Measurements from ENCODE around the gene ECT2L.

The ECT2L gene

DNA sequence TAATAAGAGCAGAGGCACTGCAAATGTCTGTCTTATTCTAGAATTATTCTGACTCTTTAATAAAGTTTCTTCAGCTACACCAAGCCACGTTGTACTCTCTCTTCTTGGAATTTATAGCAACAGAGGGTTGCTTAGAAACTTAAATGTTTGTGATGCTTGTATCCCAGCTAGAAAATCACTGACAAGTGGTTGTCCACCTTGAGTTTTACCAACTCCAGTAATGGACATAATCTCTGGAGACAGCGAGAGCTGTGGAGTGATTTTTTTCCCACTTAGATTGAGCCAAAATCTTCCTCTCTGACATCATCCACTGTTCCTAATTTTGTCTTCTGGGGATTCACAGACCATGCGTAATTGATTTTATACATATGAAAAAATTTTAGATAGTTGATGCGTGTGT, 8.0 kb downstream of the ECT2L start:
- DNase-seq (ENCODE audit: low read depth in 2 of 2, low spot score in 1 of 2) = no peak

DNA sequence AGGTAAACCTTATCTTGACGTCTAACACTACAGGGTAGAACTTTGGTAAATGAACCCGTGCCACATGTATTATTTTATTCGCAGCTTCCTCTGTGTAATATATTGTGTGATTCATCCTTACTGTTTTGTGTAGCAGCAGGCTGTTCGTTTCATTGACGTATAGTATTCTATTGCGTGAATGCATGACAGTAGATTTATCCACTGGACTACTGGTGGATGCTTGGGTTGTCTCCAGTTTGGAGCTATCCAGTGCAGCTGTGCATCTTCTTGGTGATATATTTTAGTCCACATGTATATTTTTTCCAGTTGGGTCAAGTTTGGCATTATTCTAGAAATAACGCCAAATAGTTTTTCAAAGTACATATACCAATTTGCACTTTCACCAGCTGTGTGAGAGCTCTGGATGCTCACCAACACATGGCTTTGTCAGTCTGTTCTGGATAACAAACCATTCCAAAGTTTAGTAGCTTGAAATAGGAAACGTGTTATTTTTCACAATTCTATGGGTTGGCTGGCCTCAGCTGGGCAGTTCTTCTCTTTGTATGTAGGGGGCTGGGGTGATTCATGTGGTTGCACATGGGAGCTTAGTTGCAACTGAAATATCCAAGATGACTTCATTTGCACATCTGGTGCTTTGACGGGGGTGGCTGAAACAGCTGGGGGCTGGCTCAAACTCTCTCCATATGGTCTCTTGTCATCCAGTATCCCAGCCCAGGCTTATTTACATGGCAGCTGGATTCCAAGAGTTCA, 9.3 kb downstream of the ECT2L start:
- no peak for DNase-seq (ENCODE audit: low read depth in 2 of 2, low spot score in 1 of 2)

DNA sequence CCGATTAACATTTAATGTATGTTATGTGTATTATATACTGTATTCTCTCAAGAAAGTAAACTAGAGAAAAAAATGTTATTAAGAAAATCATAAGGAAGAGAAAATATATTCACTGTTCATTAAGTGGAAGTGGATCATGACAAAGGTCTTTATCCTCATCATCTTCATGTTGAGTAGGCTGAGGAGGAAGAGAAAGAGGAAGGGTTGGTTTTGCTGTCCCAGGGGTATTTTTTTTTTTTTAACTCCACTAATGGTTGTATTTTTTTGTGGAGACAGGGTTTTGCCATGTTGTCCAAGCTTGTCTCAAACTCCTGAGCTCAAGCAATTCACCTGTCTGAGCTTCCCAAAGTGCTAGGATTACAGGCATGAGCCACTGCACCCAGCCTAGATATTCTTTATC, 11.0 kb downstream of the ECT2L start:
- DNase-seq (ENCODE audit: low read depth in 2 of 2, low spot score in 1 of 2) = no peak

DNA sequence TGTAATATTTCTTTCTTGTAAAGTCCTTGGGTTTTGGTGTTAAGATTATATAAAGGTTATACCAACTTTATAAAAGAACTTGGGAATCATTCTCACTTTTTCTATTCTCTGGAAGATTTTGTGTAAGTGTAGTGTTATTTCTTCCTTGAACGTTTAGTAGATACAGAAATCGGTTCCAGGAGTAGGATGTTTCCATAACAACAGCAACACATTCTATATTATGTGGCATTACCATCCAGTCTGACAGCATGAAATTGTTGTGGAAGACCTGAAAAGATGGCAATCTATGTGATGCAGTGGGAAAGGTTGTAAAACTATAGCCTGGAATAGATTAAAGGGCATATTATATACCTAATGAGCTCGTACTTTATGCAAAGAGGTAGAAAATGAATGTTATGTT, 13.8 kb downstream of the ECT2L start:
- DNase-seq (ENCODE audit: low read depth in 2 of 2, low spot score in 1 of 2) = no peak

DNA sequence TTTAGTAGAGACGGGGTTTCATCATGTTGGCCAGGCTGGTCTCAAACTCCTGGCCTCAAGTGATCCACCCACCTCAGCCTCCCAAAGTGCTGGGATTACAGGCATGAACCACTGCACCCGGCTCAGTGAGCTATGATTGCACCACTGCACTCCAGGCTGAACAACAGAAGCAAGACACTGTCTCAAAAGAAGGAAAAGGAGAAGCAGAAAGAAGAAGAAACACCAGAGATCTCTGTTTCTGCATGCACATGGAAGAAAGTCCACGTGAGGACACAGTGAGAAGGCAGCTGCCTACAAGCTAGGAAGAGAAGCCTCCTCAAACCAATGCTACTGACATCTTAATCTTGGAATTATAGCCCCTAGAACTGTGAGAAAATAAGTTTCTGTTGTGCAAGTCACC, 16.0 kb downstream of the ECT2L start:
- no peak for DNase-seq (ENCODE audit: low read depth in 2 of 2, low spot score in 1 of 2)

DNA sequence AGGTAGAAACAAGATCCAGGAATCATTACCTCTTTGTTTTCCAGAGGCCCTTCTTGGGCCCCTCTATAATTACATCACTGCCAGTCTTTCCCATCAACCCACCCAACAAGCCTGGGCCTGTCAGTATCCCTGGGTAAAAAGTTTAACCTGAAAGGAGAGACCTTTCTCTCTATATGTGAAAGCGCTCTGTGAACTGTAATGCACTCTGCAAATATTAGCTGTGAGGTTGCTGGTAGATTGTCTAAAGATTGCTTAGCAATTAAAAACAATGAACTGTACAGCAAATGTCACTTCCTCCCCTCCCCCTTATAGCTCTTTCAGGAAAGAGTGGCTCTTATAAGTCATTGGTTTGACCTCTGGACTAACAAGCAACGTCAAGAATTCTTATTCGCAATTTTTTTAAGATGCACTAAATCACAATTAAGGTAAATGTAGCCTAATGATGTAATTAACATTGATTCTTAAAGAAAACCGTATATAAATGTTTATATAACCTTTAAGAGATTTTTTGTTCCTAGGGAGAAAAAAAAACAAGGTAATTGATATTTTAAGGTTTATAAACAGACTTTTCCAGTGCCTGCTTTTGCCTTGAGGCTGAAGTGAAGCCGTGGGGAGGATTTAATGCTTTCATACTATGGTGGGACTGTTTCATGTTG, 18.4 kb downstream of the ECT2L start:
- no peak for DNase-seq (ENCODE audit: low read depth in 2 of 2, low spot score in 1 of 2)

DNA sequence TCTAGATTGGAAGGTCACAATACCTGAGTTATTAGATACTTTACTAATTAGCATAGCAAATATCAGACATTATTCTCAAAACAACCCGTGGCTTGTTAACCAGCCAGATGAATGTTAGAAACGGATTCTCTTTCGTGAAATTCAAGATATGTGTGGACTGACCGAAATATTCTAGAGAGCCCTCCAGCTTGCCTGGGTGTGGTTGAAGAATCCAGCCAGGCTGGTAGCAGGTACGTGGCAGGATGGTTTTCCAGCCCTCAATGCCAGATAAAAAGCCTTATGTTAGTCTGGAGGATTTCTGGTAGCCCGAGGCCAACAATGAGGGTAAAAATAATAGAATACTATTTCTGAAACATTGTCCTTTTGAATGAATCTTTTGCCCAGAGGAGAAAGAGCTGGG, 19.3 kb downstream of the ECT2L start:
- DNase-seq (ENCODE audit: low read depth in 2 of 2, low spot score in 1 of 2) = no peak

DNA sequence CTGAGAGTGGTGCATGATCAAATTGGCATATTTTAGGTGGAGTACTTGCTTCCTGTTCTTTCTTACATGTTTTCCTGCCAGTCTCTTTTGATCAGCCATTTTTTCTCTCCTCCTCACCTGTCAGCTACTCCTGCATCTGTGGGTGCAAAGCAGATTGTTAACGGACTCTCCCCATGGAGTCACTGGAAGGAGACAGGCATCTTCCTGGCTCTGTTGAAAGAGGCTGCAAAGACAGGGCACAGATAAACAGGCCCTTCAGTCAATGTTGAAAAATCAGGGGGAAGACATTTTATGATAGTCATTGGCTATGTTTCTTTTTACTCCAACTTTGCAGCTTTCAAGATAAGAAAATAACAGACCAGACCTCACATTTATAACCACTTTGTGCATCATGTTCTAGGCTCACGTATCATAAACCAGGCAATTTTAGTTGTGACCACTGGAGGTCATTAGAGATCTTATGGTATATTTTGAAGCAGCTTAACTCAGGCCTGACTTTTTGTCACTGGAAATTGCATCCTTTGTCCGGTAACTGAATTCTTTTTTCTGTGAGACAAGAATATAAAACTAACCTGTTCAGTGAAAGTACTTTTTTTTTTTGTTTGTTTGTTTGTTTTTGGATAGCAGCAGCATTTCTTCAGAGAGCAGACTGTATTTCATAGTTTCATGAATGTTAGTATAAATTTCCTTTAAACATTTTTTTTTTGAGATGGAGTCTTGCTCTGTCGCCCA, 20.1 kb downstream of the ECT2L start:
- DNase-seq (ENCODE audit: low read depth in 2 of 2, low spot score in 1 of 2) = no peak

DNA sequence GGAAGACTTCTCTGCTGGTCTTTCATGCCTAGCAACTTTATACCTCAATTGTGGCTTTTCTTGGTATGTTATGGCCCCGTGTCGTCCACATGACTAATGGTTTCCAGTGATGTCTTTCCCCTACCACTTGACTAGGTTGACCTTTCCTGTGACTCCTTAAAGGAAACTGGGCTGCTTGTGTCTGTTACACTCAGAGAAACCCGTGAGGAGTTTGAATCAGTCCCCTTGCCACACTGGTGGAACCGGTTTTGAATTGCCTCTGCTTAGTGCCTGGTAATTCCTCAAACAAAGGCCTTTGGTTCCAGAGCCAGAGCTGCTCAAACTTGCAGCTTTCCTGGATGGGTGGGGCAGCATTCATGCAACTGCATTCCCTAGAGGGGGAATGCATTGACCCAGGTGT, 21.9 kb downstream of the ECT2L start:
- DNase-seq (ENCODE audit: low read depth in 2 of 2, low spot score in 1 of 2) = no peak

DNA sequence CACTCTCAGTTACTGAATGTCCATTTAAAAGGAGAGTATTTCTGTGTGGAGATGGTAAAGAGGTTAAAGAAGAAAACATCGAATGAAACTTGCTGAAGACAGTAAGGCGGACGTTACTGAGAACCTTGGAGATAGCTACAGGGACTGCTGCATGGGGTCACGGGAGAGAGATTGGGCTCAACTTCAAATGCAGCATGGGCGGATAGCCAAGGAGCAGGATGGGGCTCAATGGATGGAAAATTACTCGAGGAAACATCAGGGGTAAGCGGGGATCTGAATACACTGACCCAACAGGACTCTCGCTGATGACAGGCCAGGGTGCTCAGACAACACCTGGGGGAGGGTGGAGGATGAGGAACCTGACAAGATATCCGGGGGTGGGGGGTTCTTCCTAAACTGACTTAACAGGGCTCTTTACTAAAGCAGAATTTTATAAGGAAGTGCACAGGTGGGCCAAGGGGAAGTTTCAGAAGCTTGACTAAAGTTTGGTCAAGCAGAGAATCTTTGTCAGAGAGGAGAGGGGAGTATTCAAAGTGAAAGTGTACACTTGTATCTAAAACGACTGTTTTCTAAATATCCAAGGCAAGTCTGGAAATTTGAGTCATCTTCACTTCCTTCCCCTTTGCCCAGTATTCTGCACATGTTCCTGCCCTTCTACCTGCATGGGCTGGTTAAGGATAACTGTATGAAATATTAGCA, 22.8 kb downstream of the ECT2L start:
- no peak for DNase-seq (ENCODE audit: low read depth in 2 of 2, low spot score in 1 of 2)

DNA sequence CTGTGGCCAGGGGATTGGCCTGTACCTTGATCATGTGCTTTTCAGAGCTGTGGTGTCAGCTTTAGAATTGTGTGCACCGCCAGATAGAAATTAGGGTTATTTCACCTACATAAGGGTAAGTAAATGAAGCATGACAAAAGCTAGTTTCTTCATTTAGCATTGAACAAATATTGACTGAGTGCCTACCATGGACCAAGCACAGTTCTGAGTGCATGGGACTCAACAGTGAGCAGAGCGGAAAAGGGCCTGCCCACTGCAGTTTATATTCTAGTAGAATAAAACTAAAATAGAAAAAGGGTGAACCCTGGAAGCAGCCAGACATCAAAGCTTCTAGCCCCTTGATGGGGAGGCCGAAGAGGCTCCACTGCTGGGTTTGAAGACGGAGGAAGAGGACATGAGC, 25.6 kb downstream of the ECT2L start:
- DNase-seq (ENCODE audit: low read depth in 2 of 2, low spot score in 1 of 2) = no peak

DNA sequence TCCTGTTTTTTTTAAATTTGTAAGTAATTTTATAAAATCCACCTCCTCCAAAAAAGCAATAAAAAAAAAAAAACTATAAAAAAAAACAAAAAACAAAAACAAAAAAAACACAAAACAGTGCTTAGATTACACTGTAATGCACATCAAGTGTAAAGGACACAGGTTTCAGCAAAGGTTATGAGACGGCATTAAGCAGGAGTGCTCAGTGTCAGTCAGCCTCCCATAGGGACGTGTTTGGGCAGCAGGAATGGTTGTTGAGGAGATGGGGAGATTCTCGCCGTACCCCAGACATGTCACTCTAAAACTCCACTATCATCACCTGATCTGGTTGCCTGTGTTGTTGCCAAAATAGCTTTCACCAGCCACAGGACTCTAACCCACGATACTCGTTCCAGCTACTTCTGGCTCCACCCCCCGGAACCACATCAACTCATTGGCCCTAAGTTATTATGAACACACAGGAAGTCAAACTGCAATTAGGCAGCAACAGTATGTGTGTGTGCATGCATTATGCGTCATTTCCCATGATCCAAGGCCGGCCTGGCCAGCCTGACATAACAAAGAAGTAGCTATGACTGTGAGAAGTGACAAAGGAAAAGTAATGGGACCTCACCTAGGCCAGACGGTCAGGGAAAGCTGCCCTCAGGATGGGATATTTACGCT, 28.7 kb downstream of the ECT2L start:
- no peak for DNase-seq (ENCODE audit: low read depth in 2 of 2, low spot score in 1 of 2)

DNA sequence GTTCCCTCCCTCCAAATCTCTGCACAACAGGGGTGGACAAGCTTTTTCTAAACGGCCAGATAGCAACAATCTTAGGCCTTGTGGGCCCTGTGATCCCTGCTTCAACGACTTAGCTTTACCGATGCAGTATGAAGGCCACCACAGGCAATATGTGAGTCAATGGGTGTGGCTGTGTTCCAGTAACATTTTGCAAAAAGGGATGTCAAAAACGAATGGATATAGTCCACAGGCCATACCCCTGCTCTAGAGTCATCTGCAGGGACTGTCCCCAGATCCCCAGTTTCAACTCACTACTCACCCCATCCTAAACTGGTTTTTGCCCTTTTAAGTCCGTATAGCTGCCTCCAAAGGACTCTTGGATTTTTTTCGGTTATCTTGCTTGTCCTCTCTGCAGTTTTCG, 34.4 kb downstream of the ECT2L start:
- DNase-seq (ENCODE audit: low read depth in 2 of 2, low spot score in 1 of 2) = no peak

DNA sequence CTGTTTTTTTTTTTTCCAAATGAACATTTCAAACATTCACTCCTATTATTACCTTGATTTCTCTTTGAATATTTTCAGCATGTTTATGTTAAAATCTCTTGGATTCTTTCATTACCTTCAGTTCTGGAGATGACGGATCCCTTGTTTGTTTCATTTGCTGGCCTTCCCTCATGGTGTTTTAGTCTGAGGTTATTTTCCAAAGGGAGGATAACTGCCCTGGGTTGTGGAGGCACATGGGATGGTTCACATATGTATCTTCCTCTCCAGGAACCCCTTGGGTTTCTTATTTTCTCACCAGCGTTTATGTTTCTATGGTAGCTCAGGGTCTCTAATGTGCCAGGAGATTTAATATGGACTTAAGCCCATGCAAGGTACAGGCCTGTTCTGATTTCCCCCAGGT, 36.3 kb downstream of the ECT2L start:
- no peak for DNase-seq (ENCODE audit: low read depth in 2 of 2, low spot score in 1 of 2)

DNA sequence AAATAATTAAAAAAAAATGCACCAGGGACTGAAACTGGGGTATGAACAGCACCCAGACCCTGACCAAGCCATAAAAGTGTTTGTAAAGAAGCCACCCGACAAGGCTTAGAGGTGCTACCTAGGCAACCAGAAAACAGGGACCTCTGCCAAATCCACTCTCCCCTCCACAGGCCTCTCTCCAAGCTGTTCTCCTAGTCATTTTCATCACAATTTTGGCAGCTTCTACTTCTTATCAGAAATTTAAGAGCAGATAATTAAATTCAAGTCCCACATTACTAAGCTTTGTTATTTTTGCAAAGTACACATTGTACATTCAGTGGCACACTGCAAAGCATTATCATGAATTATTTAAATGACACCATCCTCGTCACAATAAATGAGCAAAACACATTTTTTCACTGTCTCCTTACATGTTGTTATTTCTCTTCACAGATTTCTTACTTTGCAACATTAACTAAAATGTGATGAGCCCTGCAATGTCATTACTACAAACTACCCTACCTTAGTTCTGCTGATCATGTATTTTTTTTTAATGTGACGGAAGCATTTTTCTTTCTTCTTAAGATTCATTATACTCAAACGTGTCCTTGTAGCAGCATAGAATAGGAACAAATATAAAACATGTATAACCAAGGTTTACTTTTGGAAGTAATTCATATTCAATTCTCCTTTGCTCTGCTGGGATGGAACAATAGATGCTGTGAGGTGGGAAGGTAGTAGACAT, 38.1 kb downstream of the ECT2L start:
- no peak for DNase-seq (ENCODE audit: low read depth in 2 of 2, low spot score in 1 of 2)

DNA sequence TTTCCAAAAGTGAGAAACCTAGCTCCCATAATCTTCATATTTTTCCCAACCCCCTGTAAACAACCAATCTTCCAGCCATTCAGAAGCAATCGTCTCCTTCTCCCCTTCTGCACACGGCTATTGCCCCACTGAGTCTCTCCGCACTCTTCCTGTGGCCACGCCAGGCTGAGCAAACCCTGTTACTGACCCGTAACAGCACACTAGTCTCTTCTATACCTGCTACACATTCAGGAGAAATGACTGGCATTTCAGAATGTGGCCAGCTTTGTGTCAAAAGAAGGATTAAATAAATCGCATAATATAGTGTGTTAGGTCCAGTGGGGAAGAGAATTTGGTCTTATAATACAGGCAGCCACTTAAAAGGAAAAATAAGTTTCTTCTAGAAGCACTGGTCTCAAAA, 41.4 kb downstream of the ECT2L start:
- DNase-seq (ENCODE audit: low read depth in 2 of 2, low spot score in 1 of 2) = no peak

DNA sequence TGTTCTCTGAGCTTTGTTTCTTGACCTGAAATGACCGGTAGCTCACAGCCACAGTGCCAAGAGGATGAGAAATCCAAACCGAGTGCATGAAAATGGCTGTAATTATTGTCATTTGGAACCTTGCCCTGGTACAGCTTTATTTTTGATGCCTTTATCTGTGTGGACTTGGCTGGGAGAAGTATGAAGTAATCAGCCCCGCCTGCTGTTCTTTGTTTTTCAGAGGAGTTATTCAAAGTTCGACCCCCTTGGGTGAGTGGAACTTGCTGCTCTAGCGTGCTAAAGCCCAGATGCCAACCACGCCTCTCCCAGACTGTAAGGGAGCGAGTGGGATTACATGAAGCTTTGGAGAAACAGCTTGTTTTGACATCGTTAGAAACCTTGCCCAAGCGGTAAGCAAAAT, 48.3 kb downstream of the ECT2L start:
- DNase-seq (ENCODE audit: low read depth in 2 of 2, low spot score in 1 of 2) = no peak

DNA sequence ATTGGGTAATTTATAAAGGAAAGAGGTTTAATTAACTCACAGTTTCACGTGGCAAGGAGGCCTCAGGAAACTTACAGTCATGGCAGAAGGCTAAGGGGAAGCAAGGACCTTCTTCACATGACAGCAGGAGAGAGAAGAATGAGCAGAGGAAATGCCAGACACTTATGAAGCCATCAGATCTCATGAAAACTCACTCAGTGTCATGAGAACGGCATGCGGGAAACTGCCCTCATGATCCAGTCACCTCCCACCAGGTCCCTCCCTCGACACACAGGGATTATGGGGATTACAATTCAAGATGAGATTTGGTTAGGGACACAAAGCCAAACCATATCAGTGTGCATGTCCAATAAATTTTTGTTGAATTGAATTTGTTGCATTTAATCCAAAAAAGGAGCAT, 52.0 kb downstream of the ECT2L start:
- no peak for DNase-seq (ENCODE audit: low read depth in 2 of 2, low spot score in 1 of 2)

DNA sequence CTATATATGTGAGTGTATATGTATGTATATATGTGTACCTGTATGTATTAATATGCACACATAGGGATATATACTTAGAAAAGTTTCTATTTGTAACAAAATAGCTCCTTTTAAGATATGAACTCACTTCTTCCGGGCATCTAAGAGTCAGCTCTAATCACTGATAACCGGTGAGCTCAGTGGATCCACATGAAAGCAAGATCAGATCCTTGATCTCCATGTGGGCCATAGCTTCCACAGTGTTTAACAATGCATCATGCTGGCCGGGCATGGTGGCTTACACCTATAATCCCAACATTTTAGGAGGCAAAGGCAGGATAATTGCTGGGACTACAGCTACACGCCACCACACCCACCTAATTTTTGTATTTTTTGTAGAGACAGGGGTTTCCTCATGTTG, 52.6 kb downstream of the ECT2L start:
- DNase-seq (ENCODE audit: low read depth in 2 of 2, low spot score in 1 of 2) = no peak

DNA sequence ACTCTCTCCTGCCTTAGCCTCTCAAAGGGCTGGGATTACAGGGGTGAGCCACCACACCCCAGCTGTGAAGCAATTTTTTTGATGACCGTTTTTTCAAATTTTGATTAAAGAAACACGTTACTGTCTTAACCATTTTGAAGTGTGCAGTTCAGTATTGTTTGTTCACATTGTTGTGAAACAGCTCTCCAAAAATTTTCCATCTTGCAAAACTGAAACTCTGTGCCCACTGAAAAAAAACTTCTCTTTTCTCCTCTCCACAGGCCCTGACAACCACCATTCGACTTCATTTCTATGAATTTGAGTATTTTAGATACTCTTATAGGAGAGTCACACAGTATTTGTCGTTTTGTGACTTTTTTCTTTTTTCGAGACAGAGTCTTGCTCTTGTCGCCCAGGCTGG, 53.9 kb downstream of the ECT2L start:
- no peak for DNase-seq (ENCODE audit: low read depth in 2 of 2, low spot score in 1 of 2)

DNA sequence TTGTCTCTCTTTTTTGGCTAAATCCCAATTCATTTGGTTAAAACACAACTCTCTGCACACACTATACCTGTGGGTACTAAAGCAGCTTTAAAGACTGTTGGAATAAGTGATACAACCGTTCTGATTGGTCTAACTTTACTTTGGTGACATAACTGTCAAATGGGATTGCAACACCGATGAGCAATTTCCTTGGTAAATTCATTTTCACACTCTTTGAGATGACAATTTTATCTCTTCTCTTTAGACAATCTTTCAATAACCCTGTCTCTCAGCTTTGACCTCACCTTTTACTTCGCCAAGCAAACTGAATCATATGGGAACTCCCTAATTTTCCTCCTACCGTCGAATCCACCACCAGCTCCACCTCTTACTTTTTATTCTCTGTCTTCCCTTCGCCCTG, 60.8 kb downstream of the ECT2L start:
- no peak for DNase-seq (ENCODE audit: low read depth in 2 of 2, low spot score in 1 of 2)
